Measurements from ENCODE around the gene GIMD1.

GIMD1 gene

GRCh38 chr4:106343865-106344646 lies 24.5 kb downstream of the GIMD1 start:
- no peak for TF ChIP-seq CTCF (IDR thresholded peaks at IDR 0.05; ENCODE audit: low read depth, low read length)
- in situ Hi-C loops (cut with HindIII; ENCODE audit: low sequenced_read_pairs) = no loop called here
- DNase-seq (ENCODE audit: low read depth, low spot score) = no peak
- no peak overlapping the region for H3K4me3 ChIP-seq (ENCODE audit: low read depth, low read length)

GRCh38 chr4:106340774-106341173 lies 27.8 kb downstream of the GIMD1 start:
- no peak for DNase-seq (ENCODE audit: low read depth, low spot score)
- in situ Hi-C loops (cut with HindIII; ENCODE audit: low sequenced_read_pairs) = no loop called here
- H3K4me3 ChIP-seq (ENCODE audit: low read depth, low read length) = no peak overlapping the region

GRCh38 chr4:106339431-106339830 lies 29.1 kb downstream of the GIMD1 start:
- no peak overlapping the region for H3K4me3 ChIP-seq (ENCODE audit: low read depth, low read length)
- no peak for TF ChIP-seq CTCF (IDR thresholded peaks at IDR 0.05; ENCODE audit: low read depth, low read length)
- no peak for DNase-seq (ENCODE audit: low read depth, low spot score)
- in situ Hi-C loops (cut with HindIII; ENCODE audit: low sequenced_read_pairs) = no loop called here

More at GRCh38 chr4:106340774-106341173, 27.8 kb downstream of the GIMD1 start:
- TF ChIP-seq CTCF (IDR thresholded peaks at IDR 0.05; ENCODE audit: low read depth, low read length) = no peak

- no peak for DNase-seq (ENCODE audit: low read depth, low spot score)
- in situ Hi-C loops (cut with HindIII; ENCODE audit: low sequenced_read_pairs) = no loop called here
- no peak overlapping the region for H3K4me3 ChIP-seq (ENCODE audit: low read depth, low read length)
- TF ChIP-seq CTCF (IDR thresholded peaks at IDR 0.05; ENCODE audit: low read depth, low read length) = no peak
These were observed 29.9 kb downstream of the GIMD1 start for GRCh38 chr4:106338671-106339070.

- no peak overlapping the region for H3K4me3 ChIP-seq (ENCODE audit: low read depth, low read length)
- no peak for DNase-seq (ENCODE audit: low read depth, low spot score)
- no peak for TF ChIP-seq CTCF (IDR thresholded peaks at IDR 0.05; ENCODE audit: low read depth, low read length)
- in situ Hi-C loops (cut with HindIII; ENCODE audit: low sequenced_read_pairs) = no loop called here
These were observed 30.7 kb downstream of the GIMD1 start for GRCh38 chr4:106337916-106338315.

GRCh38 chr4:106336618-106337017 lies 32.0 kb downstream of the GIMD1 start:
- in situ Hi-C loops (cut with HindIII; ENCODE audit: low sequenced_read_pairs) = no loop called here
- H3K4me3 ChIP-seq (ENCODE audit: low read depth, low read length) = no peak overlapping the region
- no peak for DNase-seq (ENCODE audit: low read depth, low spot score)
- no peak for TF ChIP-seq CTCF (IDR thresholded peaks at IDR 0.05; ENCODE audit: low read depth, low read length)
